ENCODE data around the gene SATB2.

Gene SATB2

GRCh38 chr2:199457147-199458008 lies at the start of gene SATB2:
Gene SATB2 (minus strand): TSS chr2:199457939. CDS start chr2:199456037, 1,902 bp downstream.
- in situ Hi-C loops (cut with MboI; ENCODE audit: low sequenced_read_pairs) = no loop called here

- in situ Hi-C loops (cut with MboI; ENCODE audit: low sequenced_read_pairs) = no loop called here
Observed at GRCh38 chr2:199505755-199506403, 48.1 kb upstream of the SATB2 start.

GRCh38 chr2:199503148-199503547 lies 45.4 kb upstream of the SATB2 start:
- in situ Hi-C loops (cut with MboI; ENCODE audit: low sequenced_read_pairs) = no loop called here

- in situ Hi-C loops (cut with MboI; ENCODE audit: low sequenced_read_pairs) = no loop called here
Observed at GRCh38 chr2:199499005-199499404, 41.3 kb upstream of the SATB2 start.

- in situ Hi-C loops (cut with MboI; ENCODE audit: low sequenced_read_pairs) = no loop called here
Observed at GRCh38 chr2:199495147-199495546, 37.4 kb upstream of the SATB2 start.

- in situ Hi-C loops (cut with MboI; ENCODE audit: low sequenced_read_pairs) = no loop called here
Observed at GRCh38 chr2:199490049-199490448, 32.3 kb upstream of the SATB2 start.

- in situ Hi-C loops (cut with MboI; ENCODE audit: low sequenced_read_pairs) = no loop called here
Observed at GRCh38 chr2:199488772-199489400, 31.1 kb upstream of the SATB2 start.

- in situ Hi-C loops (cut with MboI; ENCODE audit: low sequenced_read_pairs) = no loop called here
Observed at GRCh38 chr2:199485732-199486335, 28.1 kb upstream of the SATB2 start.

- in situ Hi-C loops (cut with MboI; ENCODE audit: low sequenced_read_pairs) = no loop called here
Observed at GRCh38 chr2:199484927-199485326, 27.2 kb upstream of the SATB2 start.

- in situ Hi-C loops (cut with MboI; ENCODE audit: low sequenced_read_pairs) = no loop called here
Observed at GRCh38 chr2:199480966-199481365, 23.2 kb upstream of the SATB2 start.

GRCh38 chr2:199477277-199477834 lies 19.6 kb upstream of the SATB2 start:
- in situ Hi-C loops (cut with MboI; ENCODE audit: low sequenced_read_pairs) = no loop called here

- in situ Hi-C loops (cut with MboI; ENCODE audit: low sequenced_read_pairs) = no loop called here
Observed at GRCh38 chr2:199471443-199472057, 13.8 kb upstream of the SATB2 start.

GRCh38 chr2:199470672-199471442 lies 13.1 kb upstream of the SATB2 start:
- in situ Hi-C loops (cut with MboI; ENCODE audit: low sequenced_read_pairs) = no loop called here

GRCh38 chr2:199470361-199470671 lies 12.6 kb upstream of the SATB2 start:
- in situ Hi-C loops (cut with MboI; ENCODE audit: low sequenced_read_pairs) = no loop called here

GRCh38 chr2:199469514-199470360 lies 12.0 kb upstream of the SATB2 start:
- in situ Hi-C loops (cut with MboI; ENCODE audit: low sequenced_read_pairs) = no loop called here

GRCh38 chr2:199468561-199469513 lies 11.1 kb upstream of the SATB2 start:
- in situ Hi-C loops (cut with MboI; ENCODE audit: low sequenced_read_pairs) = no loop called here

- in situ Hi-C loops (cut with MboI; ENCODE audit: low sequenced_read_pairs) = no loop called here
Observed at GRCh38 chr2:199467066-199467822, 9.5 kb upstream of the SATB2 start.

All from hTERT RPE-1 (cell line).